Vagina (tissue), 2 donors: ENCODE results near the gene AMPD3. TPM values are rescaled to one million over a fixed set of nuclear protein-coding genes. Genes with fewer than 3 reads are reported as not detected.

ENCODE experiments used
- DNase-seq, 2 donors: peaks; one replicate each; pipeline ENCODE4 v3.0.0-alpha.2; 2017; ENCODE audit errors: extremely low spot score in 2 of 2
- H3K27ac ChIP-seq: fragments of 200-600 bp; sonication (generic); one replicate; pipeline ENCODE4 v1.5.1; 2019
- H3K27me3 ChIP-seq: fragments of 200-600 bp; sonication (generic); one replicate; pipeline ENCODE4 v1.5.1; 2019
- H3K36me3 ChIP-seq, 2 donors: fragments of 200-600 bp; sonication (generic); one replicate each; pipeline ENCODE4 v1.5.1; 2017 to 2019
- H3K4me1 ChIP-seq: fragments of 200-600 bp; sonication (generic); one replicate; pipeline ENCODE4 v1.5.1; 2019
- H3K4me3 ChIP-seq, 2 donors: fragments of 200-600 bp; sonication (generic); 1 replicate in 1 of 2; 2 replicates in 1 of 2; pipeline ENCODE4 v1.5.1; 2016 to 2019
- H3K9me3 ChIP-seq: fragments of 200-600 bp; sonication (generic); one replicate; pipeline ENCODE4 v1.5.1; 2019
- POLR2A ChIP-seq, 2 donors: fragments of 450-650 bp; IDR thresholded peaks; one replicate each; pipeline ENCODE4 v1.6.1; 2017; ENCODE audit warnings: antibody characterized with exemption in 2 of 2, mild to moderate bottlenecking in 2 of 2, moderate library complexity in 2 of 2
- POLR2AphosphoS5 ChIP-seq, 2 donors: sonication (generic); formaldehyde crosslinking; IDR thresholded peaks; one replicate each; pipeline ENCODE4 v1.9.0; 2017; ENCODE audit warnings: antibody characterized with exemption in 2 of 2, mild to moderate bottlenecking in 2 of 2, low read depth in 1 of 2; ENCODE audit not compliant: insufficient read depth in 1 of 2
- intact Hi-C: fragments of 100-400 bp; cut with DNase I; formaldehyde crosslinking; loops from one replicate; pipeline ENCODE4 v1.15.1; 2023
- total RNA-seq: library from RNA; depleted of rRNA; stranded (reverse); fragments of >200 nt; gene quantifications from one replicate; pipeline ENCODE4 v1.2.3, GENCODE V29; 2016
- TF ChIP-seq, protein P1 (sequence below), 3 experiments: fragments of 450-650 bp in 2 of 3; fragments of 200-600 bp in 1 of 3; sonication (generic) in 1 of 3; IDR thresholded peaks; one replicate each; pipeline ENCODE4 v1.5.1; 2017 to 2019; ENCODE audit warnings: antibody characterized with exemption in 3 of 3, mild to moderate bottlenecking in 2 of 3, moderate library complexity in 2 of 3

Gene AMPD3
- total RNA-seq, 1 donor from 2014 or later, result 20.1 TPM

DNA sequence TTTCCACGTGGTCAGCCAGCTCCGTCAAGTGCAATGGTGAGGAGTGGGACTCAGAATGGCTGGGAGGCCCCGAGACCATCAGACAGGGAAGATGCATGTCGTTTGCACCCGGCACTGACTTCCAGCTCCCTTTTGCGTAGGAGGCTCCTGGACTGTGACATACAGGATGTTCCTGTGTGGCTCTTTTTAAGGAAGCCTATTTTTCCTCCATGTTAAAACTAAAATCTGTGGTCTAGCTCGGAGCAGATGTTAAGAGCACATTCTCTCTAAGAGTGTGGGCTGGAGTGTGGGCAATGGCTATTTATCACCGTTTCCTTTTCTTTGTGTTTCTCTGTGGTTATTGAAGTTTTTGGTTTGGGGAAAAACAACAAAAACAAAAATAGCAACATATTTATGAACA lies 40.9 kb upstream of the AMPD3 start:
- Histone ChIP-seq H3K4me3 (no peak overlapping the region), H3K27ac (peak overlapping the region; percentile 20), H3K36me3 (no peaks in the 10 kb centered on the region), H3K4me1 (peaks cover 21% of the 10 kb centered on the region), H3K9me3 (no peaks in the 10 kb centered on the region), H3K27me3 (no peaks in the 10 kb centered on the region)
- intact Hi-C loops, result no loop called here
- DNase-seq, result no peak
- TF ChIP-seq, protein P1, sequence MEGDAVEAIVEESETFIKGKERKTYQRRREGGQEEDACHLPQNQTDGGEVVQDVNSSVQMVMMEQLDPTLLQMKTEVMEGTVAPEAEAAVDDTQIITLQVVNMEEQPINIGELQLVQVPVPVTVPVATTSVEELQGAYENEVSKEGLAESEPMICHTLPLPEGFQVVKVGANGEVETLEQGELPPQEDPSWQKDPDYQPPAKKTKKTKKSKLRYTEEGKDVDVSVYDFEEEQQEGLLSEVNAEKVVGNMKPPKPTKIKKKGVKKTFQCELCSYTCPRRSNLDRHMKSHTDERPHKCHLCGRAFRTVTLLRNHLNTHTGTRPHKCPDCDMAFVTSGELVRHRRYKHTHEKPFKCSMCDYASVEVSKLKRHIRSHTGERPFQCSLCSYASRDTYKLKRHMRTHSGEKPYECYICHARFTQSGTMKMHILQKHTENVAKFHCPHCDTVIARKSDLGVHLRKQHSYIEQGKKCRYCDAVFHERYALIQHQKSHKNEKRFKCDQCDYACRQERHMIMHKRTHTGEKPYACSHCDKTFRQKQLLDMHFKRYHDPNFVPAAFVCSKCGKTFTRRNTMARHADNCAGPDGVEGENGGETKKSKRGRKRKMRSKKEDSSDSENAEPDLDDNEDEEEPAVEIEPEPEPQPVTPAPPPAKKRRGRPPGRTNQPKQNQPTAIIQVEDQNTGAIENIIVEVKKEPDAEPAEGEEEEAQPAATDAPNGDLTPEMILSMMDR (IDR thresholded peaks at IDR 0.05), result no peak
- no peak for TF ChIP-seq POLR2AphosphoS5 (IDR thresholded peaks at IDR 0.05; ENCODE audit: insufficient read depth in 1 of 2, low read depth in 1 of 2)
- no peak for TF ChIP-seq POLR2A (IDR thresholded peaks at IDR 0.05)

DNA sequence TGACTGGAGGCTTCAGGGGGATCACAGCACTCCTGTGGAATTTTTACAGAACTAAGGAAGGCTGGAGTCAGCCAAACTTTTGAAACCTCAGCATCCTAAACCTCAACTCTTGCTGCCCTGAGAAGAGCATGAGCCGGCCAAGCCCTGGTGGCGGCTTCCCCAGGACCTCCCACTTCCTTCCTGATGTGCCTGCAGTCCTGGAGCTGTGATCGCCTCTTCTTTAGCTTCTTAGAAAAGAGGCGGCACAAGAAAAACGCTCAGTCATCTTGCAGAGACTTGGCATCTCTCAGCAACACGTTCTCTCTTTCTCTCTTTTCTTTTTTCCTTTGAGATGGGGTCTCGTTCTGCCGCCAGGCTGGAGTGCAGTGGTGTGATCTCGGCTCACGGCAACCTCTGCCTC lies 40.4 kb upstream of the AMPD3 start:
- Histone ChIP-seq H3K27me3 (no peaks in the 10 kb centered on the region), H3K4me3 (no peak overlapping the region), H3K4me1 (peaks cover 21% of the 10 kb centered on the region), H3K36me3 (no peaks in the 10 kb centered on the region), H3K9me3 (no peaks in the 10 kb centered on the region), H3K27ac (peak overlapping the region; percentile 20)
- no peak for DNase-seq
- intact Hi-C loops, result no loop called here
- no peak for TF ChIP-seq POLR2AphosphoS5 (IDR thresholded peaks at IDR 0.05; ENCODE audit: insufficient read depth in 1 of 2, low read depth in 1 of 2)
- TF ChIP-seq, protein P1 (IDR thresholded peaks at IDR 0.05), result no peak
- TF ChIP-seq POLR2A (IDR thresholded peaks at IDR 0.05), result no peak

DNA sequence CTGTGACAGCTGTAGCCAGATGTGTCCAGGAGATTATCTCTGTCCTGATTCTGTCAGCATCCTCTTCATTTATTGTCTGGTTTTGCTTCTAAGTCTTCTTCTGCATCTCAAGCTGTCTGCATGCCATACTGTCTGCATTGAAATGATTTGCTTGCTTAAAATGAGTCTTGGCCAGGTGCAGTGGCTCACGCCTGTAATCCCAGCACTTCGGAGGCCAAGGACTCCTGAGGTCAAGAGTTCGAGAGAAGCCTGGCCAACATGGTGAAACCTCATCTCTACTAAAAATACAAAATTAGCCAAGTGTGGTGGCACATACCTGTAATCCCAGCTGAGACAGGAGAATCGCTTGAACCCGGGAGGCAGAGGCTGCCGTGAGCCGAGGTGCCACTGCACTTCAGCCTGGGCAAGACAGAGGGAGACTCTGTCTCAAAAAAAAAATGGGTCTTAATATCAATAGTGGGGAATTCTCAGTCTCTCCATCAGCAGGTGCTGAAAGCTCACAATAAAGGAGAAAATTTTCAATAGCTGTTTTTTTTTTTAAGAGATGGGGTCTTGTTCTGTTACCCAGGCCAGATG lies 39.2 kb upstream of the AMPD3 start:
- H3K4me1 ChIP-seq, result peaks cover 21% of the 10 kb centered on the region
- DNase-seq, result no peak
- H3K36me3 ChIP-seq, result no peaks in the 10 kb centered on the region
- intact Hi-C loops, result no loop called here
- TF ChIP-seq POLR2A (IDR thresholded peaks at IDR 0.05), result no peak
- no peak for TF ChIP-seq POLR2AphosphoS5 (IDR thresholded peaks at IDR 0.05; ENCODE audit: insufficient read depth in 1 of 2, low read depth in 1 of 2)
- TF ChIP-seq, protein P1 (IDR thresholded peaks at IDR 0.05), result no peak
- H3K27me3 ChIP-seq, result no peaks in the 10 kb centered on the region
- no peak overlapping the region for H3K4me3 ChIP-seq
- no peaks in the 10 kb centered on the region for H3K9me3 ChIP-seq
- no peak overlapping the region for H3K27ac ChIP-seq

DNA sequence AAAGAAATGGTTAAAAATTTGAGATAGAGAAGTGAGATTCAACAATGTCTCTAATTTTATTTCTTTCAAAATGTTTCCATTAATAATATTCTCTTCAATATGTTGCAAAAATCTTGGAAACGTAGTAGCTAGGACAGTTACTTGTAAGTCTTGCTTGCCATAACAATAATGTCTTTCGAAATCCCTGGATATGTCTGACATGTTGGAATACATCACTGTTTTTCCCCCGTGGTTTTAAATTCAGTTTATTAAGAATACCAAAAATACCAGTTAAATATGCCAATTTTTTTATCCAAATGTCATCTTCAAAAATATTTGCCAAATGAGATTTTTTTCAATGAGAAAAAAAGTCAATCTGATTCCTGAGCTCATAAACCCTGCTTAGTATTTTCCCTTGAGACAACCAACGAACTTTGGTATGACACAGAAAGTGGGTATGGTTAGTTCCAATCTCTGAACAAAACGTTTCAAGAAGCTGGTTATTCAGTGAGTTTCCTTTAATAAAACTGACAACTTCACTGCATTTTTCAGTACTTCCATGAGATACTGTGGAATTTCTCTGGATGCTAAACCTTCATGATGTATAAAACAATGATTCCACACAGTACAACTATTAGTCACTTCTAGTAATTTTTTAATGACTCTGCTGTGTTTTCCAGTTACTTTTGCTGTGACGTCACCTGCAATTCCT lies 36.7 kb upstream of the AMPD3 start:
- intact Hi-C loops, result no loop called here
- peaks cover 16% of the 10 kb centered on the region for H3K4me1 ChIP-seq
- H3K36me3 ChIP-seq, result no peaks in the 10 kb centered on the region
- TF ChIP-seq, protein P1 (IDR thresholded peaks at IDR 0.05), result no peak
- no peak for TF ChIP-seq POLR2A (IDR thresholded peaks at IDR 0.05)
- TF ChIP-seq POLR2AphosphoS5 (IDR thresholded peaks at IDR 0.05; ENCODE audit: insufficient read depth in 1 of 2, low read depth in 1 of 2), result no peak
- no peaks in the 10 kb centered on the region for H3K9me3 ChIP-seq
- no peak overlapping the region for H3K4me3 ChIP-seq
- H3K27me3 ChIP-seq, result no peaks in the 10 kb centered on the region
- no peak for DNase-seq
- peak overlapping the region; percentile 12 for H3K27ac ChIP-seq

DNA sequence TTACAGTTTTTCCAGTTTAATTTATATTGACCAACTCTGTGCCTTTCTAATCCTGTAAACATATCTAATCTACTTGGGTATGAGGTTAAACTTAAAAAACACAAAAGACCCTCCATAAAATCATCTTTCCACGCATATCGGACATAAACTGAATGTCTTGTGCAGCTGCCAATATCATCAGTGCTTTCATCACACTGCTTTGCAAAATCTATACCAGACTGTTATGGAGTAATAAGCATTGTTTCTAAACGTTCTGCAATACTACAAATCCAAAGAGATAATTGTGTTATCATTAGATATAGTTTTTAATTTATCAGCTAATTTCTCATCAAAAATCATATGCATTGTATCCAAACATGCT lies 36.1 kb upstream of the AMPD3 start:
- intact Hi-C loops, result no loop called here
- no peak for DNase-seq
- H3K9me3 ChIP-seq, result no peaks in the 10 kb centered on the region
- no peak for TF ChIP-seq POLR2AphosphoS5 (IDR thresholded peaks at IDR 0.05; ENCODE audit: insufficient read depth in 1 of 2, low read depth in 1 of 2)
- TF ChIP-seq, protein P1 (IDR thresholded peaks at IDR 0.05), result no peak
- TF ChIP-seq POLR2A (IDR thresholded peaks at IDR 0.05), result no peak
- H3K4me1 ChIP-seq, result peaks cover 13% of the 10 kb centered on the region
- peak overlapping the region; percentile 12 for H3K27ac ChIP-seq
- no peak overlapping the region for H3K4me3 ChIP-seq
- no peaks in the 10 kb centered on the region for H3K36me3 ChIP-seq
- H3K27me3 ChIP-seq, result no peaks in the 10 kb centered on the region
